GM11168 (cell line): Measurements from ENCODE around the gene SLF2.
"Not testable (repeated sequence)": the region's sequence is repeated elsewhere in the genome, so short reads cannot be mapped to it uniquely, and the experiment has no call there.

ENCODE experiments used
- in situ Hi-C: fragments of 300-500 bp; cut with MboI; formaldehyde crosslinking; loops from one replicate; pipeline ENCODE4 v1.12.0; 2022; ENCODE audit warnings: low sequenced_read_pairs; ENCODE audit not compliant: unreplicated experiment

SLF2 gene

GRCh38 chr10:100876585-100877460, 35.9 kb upstream of the SLF2 start:
- in situ Hi-C loops, result no loop called here

- in situ Hi-C loops, result no loop called here
Observed at GRCh38 chr10:100877461-100877850, 35.3 kb upstream of the SLF2 start.

- in situ Hi-C loops, result no loop called here
Observed at GRCh38 chr10:100878291-100878910, 34.4 kb upstream of the SLF2 start.

GRCh38 chr10:100879741-100880360, 32.9 kb upstream of the SLF2 start:
- in situ Hi-C loops, result no loop called here

- in situ Hi-C loops, result no loop called here
Observed at GRCh38 chr10:100881556-100882213, 31.1 kb upstream of the SLF2 start.

- in situ Hi-C loops, result no loop called here
Observed at GRCh38 chr10:100882252-100882651, 30.5 kb upstream of the SLF2 start.

- in situ Hi-C loops, result no loop called here
Observed at GRCh38 chr10:100882671-100883311, 30.0 kb upstream of the SLF2 start.

- in situ Hi-C loops, result no loop called here
Observed at GRCh38 chr10:100883312-100883821, 29.4 kb upstream of the SLF2 start.

GRCh38 chr10:100885611-100886010, 27.2 kb upstream of the SLF2 start:
- in situ Hi-C loops, result not testable (repeated sequence)

GRCh38 chr10:100886091-100886490, 26.7 kb upstream of the SLF2 start:
- in situ Hi-C loops, result no loop called here

- in situ Hi-C loops, result no loop called here
Observed at GRCh38 chr10:100886521-100886920, 26.2 kb upstream of the SLF2 start.

GRCh38 chr10:100886963-100887362, 25.8 kb upstream of the SLF2 start:
- in situ Hi-C loops, result no loop called here

- in situ Hi-C loops, result no loop called here
Observed at GRCh38 chr10:100887761-100888296, 24.9 kb upstream of the SLF2 start.

- in situ Hi-C loops, result no loop called here
Observed at GRCh38 chr10:100888957-100889356, 23.8 kb upstream of the SLF2 start.

- in situ Hi-C loops, result no loop called here
Observed at GRCh38 chr10:100889546-100889945, 23.2 kb upstream of the SLF2 start.

- in situ Hi-C loops, result no loop called here
Observed at GRCh38 chr10:100890141-100890672, 22.6 kb upstream of the SLF2 start.

- in situ Hi-C loops, result no loop called here
Observed at GRCh38 chr10:100890673-100891317, 22.0 kb upstream of the SLF2 start.

- in situ Hi-C loops, result no loop called here
Observed at GRCh38 chr10:100894033-100894432, 18.7 kb upstream of the SLF2 start.
